Activated T-helper 1 cell treated with Interleukin-2 at 50 U/mL for 16 hours (primary cell): ENCODE data around the gene DUOX1.
"Not testable (repeated sequence)": the region's sequence is repeated elsewhere in the genome, so short reads cannot be mapped to it uniquely, and the experiment has no call there.

Experiments
- DNase-seq: peaks from one replicate; pipeline ENCODE4 v3.0.0-alpha.2; 2020; ENCODE audit warnings: low read depth

Gene DUOX1

GRCh38 chr15:45129651-45130129, at the start of gene DUOX1, which contains the start of gene DUOXA1:
Gene DUOX1 (plus strand): TSS chr15:45129994. CDS start chr15:45131967, 1,973 bp downstream.
Gene DUOXA1 (minus strand): TSS chr15:45129879. CDS start chr15:45123014, 6,865 bp downstream.
- DNase-seq, result peak; percentile 19

- DNase-seq, result not testable (repeated sequence)
Observed at GRCh38 chr15:45080593-45080992, 49.2 kb upstream of the DUOX1 start.

- not testable (repeated sequence) for DNase-seq
Observed at GRCh38 chr15:45082412-45082811, 47.4 kb upstream of the DUOX1 start.

- no peak for DNase-seq
Observed at GRCh38 chr15:45083223-45083622, 46.6 kb upstream of the DUOX1 start.

GRCh38 chr15:45084163-45084562, 45.6 kb upstream of the DUOX1 start:
- DNase-seq, result no peak

GRCh38 chr15:45087513-45087912, 42.3 kb upstream of the DUOX1 start:
- no peak for DNase-seq

- no peak for DNase-seq
Observed at GRCh38 chr15:45088801-45089711, 40.7 kb upstream of the DUOX1 start.

- no peak for DNase-seq
Observed at GRCh38 chr15:45089712-45090373, 40.0 kb upstream of the DUOX1 start.

- DNase-seq, result no peak
Observed at GRCh38 chr15:45091161-45091560, 38.6 kb upstream of the DUOX1 start.

GRCh38 chr15:45091576-45091975, 38.2 kb upstream of the DUOX1 start:
- DNase-seq, result no peak

- no peak for DNase-seq
Observed at GRCh38 chr15:45093013-45093412, 36.8 kb upstream of the DUOX1 start.

- no peak for DNase-seq
Observed at GRCh38 chr15:45093622-45094357, 36.0 kb upstream of the DUOX1 start.

- no peak for DNase-seq
Observed at GRCh38 chr15:45094358-45094730, 35.5 kb upstream of the DUOX1 start.

GRCh38 chr15:45095661-45096060, 34.1 kb upstream of the DUOX1 start:
- no peak for DNase-seq

GRCh38 chr15:45097466-45097865, 32.3 kb upstream of the DUOX1 start:
- no peak for DNase-seq

GRCh38 chr15:45099549-45100165, 30.1 kb upstream of the DUOX1 start:
- DNase-seq, result no peak

GRCh38 chr15:45100884-45101625, 28.7 kb upstream of the DUOX1 start:
- no peak for DNase-seq

GRCh38 chr15:45101749-45102148, 28.0 kb upstream of the DUOX1 start:
- no peak for DNase-seq

GRCh38 chr15:45102226-45102625, 27.6 kb upstream of the DUOX1 start:
- DNase-seq, result no peak

- DNase-seq, result not testable (repeated sequence)
Observed at GRCh38 chr15:45104170-45104569, 25.6 kb upstream of the DUOX1 start.

- DNase-seq, result no peak
Observed at GRCh38 chr15:45105586-45105985, 24.2 kb upstream of the DUOX1 start.
